Measurements from ENCODE around the gene TPRN. TPM values are rescaled to one million over a fixed set of nuclear protein-coding genes. Genes with fewer than 3 reads are reported as not detected.
A peak's percentile ranks its signal among the peaks of the same experiment; 100 is the strongest.

TPRN gene
- total and polyA plus RNA-seq, 2 of the 4 experiments (the other 2 are of a cell fraction): 1.8 to 5.3 TPM

DNA sequence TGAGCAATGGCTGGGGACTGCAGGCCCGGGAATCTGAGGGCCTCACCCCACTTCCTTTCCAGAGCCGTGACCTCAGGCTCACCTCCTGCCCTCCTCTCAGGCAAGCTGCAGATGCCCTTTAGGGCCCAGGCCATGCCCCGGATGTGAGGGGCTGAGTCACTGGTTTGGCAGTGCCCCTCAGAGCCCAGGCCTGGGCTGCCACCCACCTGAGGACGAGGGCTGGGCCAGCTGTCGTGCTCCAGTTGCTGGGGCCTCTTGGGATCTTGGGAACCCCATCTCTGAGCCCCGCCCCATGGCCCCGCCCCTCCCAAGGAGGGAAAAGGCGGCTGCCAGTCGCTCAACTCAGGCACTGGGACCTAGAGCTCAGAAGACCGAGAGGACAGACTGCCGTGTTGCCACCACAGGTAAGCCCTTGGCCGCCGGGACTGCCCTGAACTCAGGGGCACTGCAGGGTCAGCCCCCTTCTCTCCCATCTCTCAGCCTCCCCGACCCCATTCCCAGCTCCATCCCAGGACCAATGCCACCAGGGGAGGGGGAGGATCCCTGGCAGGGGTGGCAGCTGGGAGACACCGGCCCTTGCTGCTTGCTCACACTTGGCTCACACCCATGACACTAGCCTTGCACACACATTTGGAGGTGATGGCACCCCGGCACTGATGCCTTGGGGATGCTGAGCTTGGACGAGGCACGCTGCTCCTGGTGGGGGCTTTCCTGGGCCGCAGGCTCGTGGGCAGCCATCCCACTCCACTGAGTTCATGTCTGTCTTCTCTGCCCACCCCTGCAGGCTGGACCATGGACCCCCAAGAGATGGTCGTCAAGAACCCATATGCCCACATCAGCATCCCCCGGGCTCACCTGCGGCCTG, 24.5 kb upstream of the TPRN start, which contains the start of gene CYSRT1:
Gene CYSRT1, plus strand, starts transcription at position 345 of the 865 bp plus-strand sequence. Its CDS starts 448 bp downstream, at position 793.
- 52% methylated on average over 7 of the region's 23 CpGs; no CpG with 5 or more reads in 1 of the 2 experiments for WGBS, 2 experiments (ENCODE audit: extremely low coverage in 2 of 2, insufficient read length in 1 of 2)
- peak within 1 kb of the TSS; percentile 96 for H2AK5ac ChIP-seq (ENCODE audit: low read depth, low read length)
- peak within 1 kb of the TSS; percentile 93 for H2AFZ ChIP-seq (replicated peaks; ENCODE audit: low read length, poor library complexity)
- peak within 1 kb of the TSS; percentile 97 for H3K9ac ChIP-seq (ENCODE audit: low read depth, low read length)
- BruUV-seq (replicated peaks): no TSS peak
- peak within 1 kb of the TSS; percentile 96 for H3K27ac ChIP-seq (ENCODE audit: insufficient read depth, low read length)
- no peak for ATAC-seq (ENCODE audit: low read depth)
- peak within 1 kb of the TSS; percentile 89 for H4K5ac ChIP-seq (ENCODE audit: low read depth, low read length)
- no peak within 1 kb of the TSS for H2BK120ac ChIP-seq (ENCODE audit: low read depth, low read length)
- peaks cover 13% of the 10 kb centered on the region for H3K4me1 ChIP-seq (ENCODE audit: control insufficient read depth, insufficient read depth, low read length)
- in situ Hi-C loops (cut with MboI; ENCODE audit: low sequenced_read_pairs): loop anchor here (5.0 kb wide), 1 partner anchor 103 kb away; no protein-coding TSS in a partner anchor
- no peak within 1 kb of the TSS for H3K18ac ChIP-seq (ENCODE audit: low read depth, low read length)
- intact Hi-C loops (cut with micrococcal nuclease): no loop called here
- ChIA-PET POLR2A (ENCODE audit: unreplicated experiment) (no interaction called here), CTCF (no interaction called here)
- H3K4ac ChIP-seq (ENCODE audit: low read depth, low read length): peak within 1 kb of the TSS; percentile 88
- peak within 1 kb of the TSS; percentile 50 for H2AK9ac ChIP-seq (replicated peaks; ENCODE audit: low read depth, low read length, poor library complexity)
- no peaks in the 10 kb centered on the region for H3K9me1 ChIP-seq (ENCODE audit: insufficient read depth, low read length)
- H3K27me3 ChIP-seq (ENCODE audit: control insufficient read depth, insufficient read depth, low read length): no peaks in the 10 kb centered on the region; the same call in 1 of the 2 replicates
- H3K36me3 ChIP-seq (ENCODE audit: control insufficient read depth, insufficient read depth, low read length): no peaks in the 10 kb centered on the region
- no peak for DNase-seq
- H3K79me1 ChIP-seq (ENCODE audit: low read depth in 1 of 2, low read length in 2 of 2): no peaks in the 10 kb centered on the region
- peak within 1 kb of the TSS; percentile 95 for H4K8ac ChIP-seq (ENCODE audit: low read depth in 2 of 2, low read length in 2 of 2)
- H3K9me3 ChIP-seq (ENCODE audit: control insufficient read depth, insufficient read depth, low read length): no peaks in the 10 kb centered on the region
- H4K91ac ChIP-seq (ENCODE audit: insufficient read depth, low read depth, low read length): no peak within 1 kb of the TSS; the same call in 1 of the 2 replicates
- H2BK5ac ChIP-seq (ENCODE audit: low read depth, low read length, poor library complexity, severe bottlenecking): peak within 1 kb of the TSS; percentile 79
- 0 out of 2 replicates have a peak within 1 kb of the TSS, but pooled peaks have one; percentile 29 for H3K23ac ChIP-seq (ENCODE audit: low read depth, low read length)
- peak within 1 kb of the TSS; percentile 88 for H3K4me2 ChIP-seq (ENCODE audit: low read depth, low read length)
- no peak within 1 kb of the TSS for H3K56ac ChIP-seq (ENCODE audit: extremely low read depth, insufficient read depth, low read length)
- no peak within 1 kb of the TSS for H2BK15ac ChIP-seq (ENCODE audit: low read depth, low read length)
- no peaks in the 10 kb centered on the region for H4K20me1 ChIP-seq (ENCODE audit: insufficient read depth, low read length)
- H3K14ac ChIP-seq (replicated peaks; ENCODE audit: low read depth, low read length): 0 out of 2 replicates have a peak within 1 kb of the TSS, but pooled peaks have one; percentile 44
- dilution Hi-C loops (cut with HindIII; ENCODE audit: low sequenced_read_pairs, unreplicated experiment): no loop called here
- peak within 1 kb of the TSS; percentile 89 for H3K4me3 ChIP-seq (ENCODE audit: insufficient read depth, low read depth, low read length)
- no peak within 1 kb of the TSS for H2BK20ac ChIP-seq (ENCODE audit: low read depth, low read length)
- TF ChIP-seq USF2 (IDR thresholded peaks at IDR 0.05; ENCODE audit: low read depth, low read length): no peak
- TF ChIP-seq POLR2A (IDR thresholded peaks at IDR 0.05; ENCODE audit: low read depth, low read length): no peak
- TF ChIP-seq CTCF (conservative IDR thresholded peaks at IDR 0.05; ENCODE audit: low read depth, low read length): no peak
- no peak for TF ChIP-seq CEBPB (IDR thresholded peaks at IDR 0.05; ENCODE audit: low read depth, low read length)
- no peak for TF ChIP-seq FOS (IDR thresholded peaks at IDR 0.05; ENCODE audit: low read depth, low read length)
- no peak for TF ChIP-seq MXI1 (IDR thresholded peaks at IDR 0.05; ENCODE audit: borderline replicate concordance, low read depth, low read length)
- TF ChIP-seq RAD21 (IDR thresholded peaks at IDR 0.05; ENCODE audit: low read length): no peak
- TF ChIP-seq NFE2L2 (IDR thresholded peaks at IDR 0.05; ENCODE audit: low read depth, low read length): no peak
- TF ChIP-seq MAZ (IDR thresholded peaks at IDR 0.05; ENCODE audit: borderline replicate concordance, low read depth, low read length): no peak
- no peak for TF ChIP-seq BHLHE40 (IDR thresholded peaks at IDR 0.05; ENCODE audit: low read depth, low read length)
- TF ChIP-seq ELK1 (IDR thresholded peaks at IDR 0.05; ENCODE audit: borderline replicate concordance, low read depth, low read length): no peak
- TF ChIP-seq CHD1 (IDR thresholded peaks at IDR 0.05; ENCODE audit: low read depth, low read length): no peak
- no peak for TF ChIP-seq RFX5 (IDR thresholded peaks at IDR 0.05; ENCODE audit: low read depth, low read length)
- no peak for TF ChIP-seq SMC3 (IDR thresholded peaks at IDR 0.05; ENCODE audit: low read depth, low read length)
